Measurements from ENCODE around the gene ZDHHC16.

The ZDHHC16 gene

DNA sequence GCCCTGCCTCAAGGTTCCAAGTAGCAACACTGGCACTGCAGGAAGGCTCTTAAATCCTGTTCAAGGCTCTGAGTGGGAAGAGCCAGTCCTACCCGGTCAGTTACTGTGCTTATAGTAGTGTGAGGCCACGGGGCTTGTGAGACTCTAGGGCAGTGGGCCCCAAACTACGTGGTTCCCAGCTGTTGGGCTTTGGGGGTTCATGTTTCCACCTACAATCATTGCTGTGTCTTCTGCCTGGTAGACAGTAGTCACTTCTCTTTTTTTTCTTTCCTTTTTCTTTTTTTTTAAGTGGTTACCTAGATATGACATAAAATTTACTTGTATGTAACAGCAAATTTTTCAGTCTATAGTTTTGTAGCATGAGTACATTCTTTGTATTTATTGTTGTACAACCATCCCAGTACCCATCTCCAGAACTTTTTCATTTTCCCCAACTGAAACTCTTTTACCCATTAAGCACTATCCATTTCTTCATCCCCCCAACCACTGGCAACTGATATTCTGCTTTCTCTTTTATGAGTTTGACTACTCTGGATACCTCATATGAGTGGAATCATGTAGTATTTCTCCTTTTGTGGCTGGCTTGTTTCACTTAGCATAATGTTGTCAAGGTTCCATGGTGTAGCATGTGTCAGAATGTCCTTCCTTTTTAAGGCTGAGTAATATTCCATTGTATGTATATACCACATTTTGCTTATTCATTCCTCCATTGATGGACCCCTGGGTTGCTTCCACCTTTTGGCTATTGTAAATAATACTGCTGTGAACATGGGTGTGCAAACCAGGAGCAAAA lies 60.4 kb downstream of the ZDHHC16 start:
- no peak overlapping the region for H3K4me3 ChIP-seq (ENCODE audit: low read length)
- DNase-seq (ENCODE audit: low read depth) = no peak
- TF ChIP-seq CTCF (conservative IDR thresholded peaks at IDR 0.05; ENCODE audit: low read length) = no peak
